Smooth muscle cell (in vitro differentiated cells): Measurements from ENCODE around the gene TNK2. TPM values are rescaled to one million over a fixed set of nuclear protein-coding genes. Genes with fewer than 3 reads are reported as not detected.

Experiments
- DNase-seq: peaks from one replicate; lab custom pipeline; 2025; ENCODE audit not compliant: unreplicated experiment; lab: John Stamatoyannopoulos, UW
- H2AFZ ChIP-seq: fragments of 200-600 bp; sonication (generic); 2 replicates; pipeline ENCODE4 v1.6.0; 2016; ENCODE audit warnings: antibody characterized with exemption, low read depth, mild to moderate bottlenecking
- H3F3A ChIP-seq: fragments of 200-600 bp; sonication (generic); 2 replicates; pipeline ENCODE4 v1.6.0; 2017; ENCODE audit warnings: antibody characterized with exemption, low read depth
- H3K27ac ChIP-seq: fragments of 200-600 bp; sonication (generic); 2 replicates; pipeline ENCODE4 v1.5.1; 2016; ENCODE audit warnings: low read depth, mild to moderate bottlenecking
- H3K27me3 ChIP-seq: fragments of 200-600 bp; sonication (generic); 2 replicates; pipeline ENCODE4 v1.6.1; 2016; ENCODE audit warnings: low read depth, mild to moderate bottlenecking
- H3K36me3 ChIP-seq: fragments of 200-600 bp; sonication (generic); 2 replicates; pipeline ENCODE4 v1.5.1; 2016; ENCODE audit warnings: low read depth
- H3K4me1 ChIP-seq: fragments of 200-600 bp; sonication (generic); 2 replicates; pipeline ENCODE4 v1.5.1; 2016; ENCODE audit warnings: low read depth
- H3K4me2 ChIP-seq: fragments of 200-600 bp; sonication (generic); 2 replicates; pipeline ENCODE4 v1.6.0; 2016; ENCODE audit warnings: mild to moderate bottlenecking
- H3K4me3 ChIP-seq: fragments of 200-600 bp; sonication (generic); 2 replicates; pipeline ENCODE4 v1.5.1; 2016; ENCODE audit warnings: mild to moderate bottlenecking
- H3K79me2 ChIP-seq: fragments of 200-600 bp; sonication (generic); 2 replicates; pipeline ENCODE4 v1.6.0; 2016; ENCODE audit warnings: low read depth, mild to moderate bottlenecking
- H3K9ac ChIP-seq: fragments of 200-600 bp; sonication (generic); 2 replicates; pipeline ENCODE4 v1.6.0; 2016; ENCODE audit warnings: low read depth
- H3K9me3 ChIP-seq: fragments of 200-600 bp; sonication (generic); replicated peaks from 2 replicates; pipeline ENCODE4 v1.5.1; 2016; ENCODE audit warnings: low read depth
- H4K20me1 ChIP-seq: fragments of 200-600 bp; sonication (generic); 2 replicates; pipeline ENCODE4 v1.6.0; 2016; ENCODE audit warnings: low read depth
- CTCF ChIP-seq: fragments of 200-600 bp; sonication (generic); IDR thresholded peaks from 2 replicates; pipeline ENCODE4 v1.5.1; 2017; ENCODE audit warnings: borderline replicate concordance, mild to moderate bottlenecking, antibody characterized with exemption; ENCODE audit not compliant: insufficient read depth, poor library complexity, severe bottlenecking
- WGBS: methylation state at CpG from one replicate; pipeline ENCODE4 v1.1.7; 2016; ENCODE audit warnings: low lambda C conversion rate; 5-methylcytosine and 5-hydroxymethylcytosine counted together
- polyA plus RNA-seq: library from polyadenylated mRNA; unstranded; fragments of >200 nt; fragmentation: Nextera tagmentation; extraction: Ambion mirVana; gene quantifications from 2 replicates; pipeline ENCODE4 v1.2.1, GENCODE V29; 2016
- total RNA-seq: library from RNA; depleted of rRNA; stranded (reverse); fragments of >200 nt; gene quantifications from 2 replicates; pipeline ENCODE4 v1.2.3, GENCODE V29; 2014

The TNK2 gene
- total and polyA plus RNA-seq, 2 experiments from 2014 or later, result 2.8 to 10.6 TPM

- no peak for DNase-seq
- H3K27me3 ChIP-seq, result no peaks in the 10 kb centered on the region
- H3K79me2 ChIP-seq, result no peaks in the 10 kb centered on the region
- no peaks in the 10 kb centered on the region for H3F3A ChIP-seq
- H3K4me3 ChIP-seq, result no peak overlapping the region
- peaks cover 12% of the 10 kb centered on the region for H4K20me1 ChIP-seq
- no peak overlapping the region for H3K4me2 ChIP-seq
- H3K36me3 ChIP-seq, result no peaks in the 10 kb centered on the region
- no peaks in the 10 kb centered on the region for H3K9me3 ChIP-seq
- no peak overlapping the region for H3K27ac ChIP-seq
- WGBS, result 94% methylated on average over 18 of the region's 18 CpGs
- H3K9ac ChIP-seq, result no peak overlapping the region
- no peak for TF ChIP-seq CTCF
- peaks cover 19% of the 10 kb centered on the region for H3K4me1 ChIP-seq
- H2AFZ ChIP-seq, result no peak overlapping the region
Measured at GRCh38 chr3:195888311-195888761, 20.0 kb downstream of the TNK2 start.

- no peaks in the 10 kb centered on the region for H3K27me3 ChIP-seq
- H3K36me3 ChIP-seq, result no peaks in the 10 kb centered on the region
- no peaks in the 10 kb centered on the region for H3F3A ChIP-seq
- peaks cover 9% of the 10 kb centered on the region for H4K20me1 ChIP-seq
- no peak overlapping the region for H2AFZ ChIP-seq
- no peaks in the 10 kb centered on the region for H3K9me3 ChIP-seq
- over 99% methylated on average over 34 of the region's 36 CpGs for WGBS
- no peaks in the 10 kb centered on the region for H3K79me2 ChIP-seq
- H3K27ac ChIP-seq, result no peak overlapping the region
- DNase-seq, result no peak
- no peak for TF ChIP-seq CTCF
- H3K4me3 ChIP-seq, result no peak overlapping the region
- H3K9ac ChIP-seq, result no peak overlapping the region
- no peak overlapping the region for H3K4me2 ChIP-seq
- peaks cover 19% of the 10 kb centered on the region for H3K4me1 ChIP-seq
Measured at GRCh38 chr3:195887670-195888069, 20.7 kb downstream of the TNK2 start.

- H3K4me2 ChIP-seq, result no peak overlapping the region
- no peak for TF ChIP-seq CTCF
- DNase-seq, result no peak
- no peak overlapping the region for H3K27ac ChIP-seq
- H3K79me2 ChIP-seq, result no peaks in the 10 kb centered on the region
- H3K9me3 ChIP-seq, result no peaks in the 10 kb centered on the region
- H3K27me3 ChIP-seq, result no peaks in the 10 kb centered on the region
- WGBS, result 90% methylated on average over 34 of the region's 34 CpGs
- no peak overlapping the region for H3K4me3 ChIP-seq
- H3K4me1 ChIP-seq, result peaks cover 9% of the 10 kb centered on the region
- H3F3A ChIP-seq, result no peaks in the 10 kb centered on the region
- H4K20me1 ChIP-seq, result peaks cover 9% of the 10 kb centered on the region
- H3K9ac ChIP-seq, result no peak overlapping the region
- no peak overlapping the region for H2AFZ ChIP-seq
- no peaks in the 10 kb centered on the region for H3K36me3 ChIP-seq
Measured at GRCh38 chr3:195886181-195887141, 21.9 kb downstream of the TNK2 start.
